HepG2 (cell line): ENCODE results near the gene ABCA4. TPM values are rescaled to one million over a fixed set of nuclear protein-coding genes. Genes with fewer than 3 reads are reported as not detected.

Experiments
- ELF3 ChIP-seq: IDR thresholded peaks from 2 replicates; pipeline ENCODE4 v1.6.1; 2016; ENCODE audit warnings: missing genetic modification reagents, missing compliant biosample characterization
- FIP1L1 ChIP-seq: fragments of 200-400 bp; formaldehyde crosslinking; IDR thresholded peaks from 2 replicates; pipeline ENCODE4 v1.6.1; 2018; ENCODE audit warnings: low read depth, mild to moderate bottlenecking, low read length, moderate library complexity, borderline replicate concordance; ENCODE audit not compliant: insufficient read depth
- KDM6A ChIP-seq: IDR thresholded peaks from 2 replicates; pipeline ENCODE4 v1.6.1; 2016; ENCODE audit warnings: low read depth
- MIER3 ChIP-seq: IDR thresholded peaks from 2 replicates; pipeline ENCODE4 v1.6.1; 2016; ENCODE audit warnings: missing compliant biosample characterization, borderline replicate concordance
- MTF1 ChIP-seq: sonication (generic); formaldehyde crosslinking; IDR thresholded peaks from 2 replicates; pipeline ENCODE4 v1.5.0; 2020; ENCODE audit warnings: missing genetic modification reagents
- SAP130 ChIP-seq: IDR thresholded peaks from 2 replicates; pipeline ENCODE4 v1.6.1; 2016; ENCODE audit warnings: low read depth
- SRSF4 ChIP-seq: fragments of 200-400 bp; formaldehyde crosslinking; IDR thresholded peaks from one replicate; pipeline ENCODE4 v1.6.1; 2018; ENCODE audit warnings: mild to moderate bottlenecking, low read depth, low read length, moderate library complexity; ENCODE audit not compliant: poor library complexity, severe bottlenecking
- ZNF205 ChIP-seq: IDR thresholded peaks from 2 replicates; pipeline ENCODE4 v1.6.1; 2018; ENCODE audit warnings: missing biosample characterization, missing genetic modification reagents
- ZSCAN31 ChIP-seq: sonication (generic); formaldehyde crosslinking; IDR thresholded peaks from 2 replicates; pipeline ENCODE4 v1.5.0; 2020; ENCODE audit warnings: low read depth, mild to moderate bottlenecking, missing genetic modification reagents
- polyA plus RNA-seq, 8 experiments: library from polyadenylated mRNA; depleted of rRNA in 3 of 8; stranded (reverse) in 7 of 8; unstranded in 1 of 8; fragments of >200 nt; fragmentation: Illumina TruSeq in 4 of 8; extraction: Trizol in 4 of 8; gene quantifications; 2 replicates each; pipeline versions ENCODE4 v1.2.1 to v1.2.3, GENCODE V29; 2011 to 2016; ENCODE audit warnings: low read depth in 4 of 8, missing spikeins in 1 of 8, mixed read lengths in 1 of 8; ENCODE audit not compliant: insufficient read depth in 1 of 8
- total RNA-seq, 5 experiments: library from RNA; depleted of rRNA; stranded (reverse); fragments of >200 nt; fragmentation: Illumina TruSeq; extraction: Trizol; gene quantifications; 2 replicates each; pipeline ENCODE4 v1.2.3, GENCODE V29; 2016; ENCODE audit warnings: low read depth in 1 of 5
- TF ChIP-seq, protein P1 (sequence below): sonication (generic); formaldehyde crosslinking; IDR thresholded peaks from 2 replicates; pipeline ENCODE4 v1.4.0; 2020; ENCODE audit warnings: low read depth, missing genetic modification reagents
- TF ChIP-seq, protein P2 (sequence below): sonication (generic); formaldehyde crosslinking; IDR thresholded peaks from 2 replicates; pipeline ENCODE4 v1.4.0; 2020; ENCODE audit warnings: mild to moderate bottlenecking, missing genetic modification reagents, borderline replicate concordance
- TF ChIP-seq, protein P3 (sequence below): sonication (generic); formaldehyde crosslinking; IDR thresholded peaks from 2 replicates; pipeline ENCODE4 v1.8.0; 2022; ENCODE audit warnings: mild to moderate bottlenecking, missing genetic modification reagents, moderate library complexity
- TF ChIP-seq, protein P4 (sequence below): sonication (generic); formaldehyde crosslinking; IDR thresholded peaks from 2 replicates; pipeline ENCODE4 v1.5.0; 2020; ENCODE audit warnings: mild to moderate bottlenecking, missing genetic modification reagents, borderline replicate concordance
- TF ChIP-seq, protein P5 (sequence below): sonication (generic); formaldehyde crosslinking; IDR thresholded peaks from 2 replicates; pipeline ENCODE4 v1.8.1; 2023; ENCODE audit warnings: mild to moderate bottlenecking, missing genetic modification reagents

ABCA4 gene
- total and polyA plus RNA-seq, 2 of the 13 experiments (the other 11 are each of a cell fraction or from before 2014, with no cell fraction given): 0.24 to 0.67 TPM

DNA sequence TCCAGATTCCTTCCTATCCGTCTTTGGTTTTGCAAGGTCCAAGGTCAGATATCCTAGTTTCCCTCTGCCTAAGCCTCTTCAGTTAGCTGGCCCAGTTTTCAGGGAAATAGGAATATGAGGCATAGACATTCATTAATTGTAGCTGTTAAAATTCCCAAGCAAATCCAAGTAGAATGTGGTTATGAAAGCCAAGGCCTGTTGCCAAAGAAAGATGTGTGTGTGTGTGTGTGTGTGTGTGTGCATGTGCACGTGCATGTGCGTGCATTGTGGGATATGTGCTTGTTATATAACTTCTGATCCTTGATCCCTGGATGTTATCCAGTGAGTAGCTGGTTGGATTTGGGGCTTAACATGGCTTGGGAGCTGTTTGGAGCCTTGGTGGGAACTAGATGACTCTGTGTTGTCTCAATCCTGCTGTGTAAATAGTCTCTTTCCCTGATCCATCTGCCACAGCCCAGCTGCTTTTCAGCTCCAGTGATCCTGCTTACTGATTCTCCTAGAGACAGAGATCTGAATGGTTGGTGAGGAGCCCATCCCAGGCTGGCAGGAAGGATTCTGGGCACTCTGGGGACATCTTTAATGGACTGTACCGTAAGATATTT is 141.1 kb downstream of the ABCA4 start (continued):
- TF ChIP-seq, protein P1, sequence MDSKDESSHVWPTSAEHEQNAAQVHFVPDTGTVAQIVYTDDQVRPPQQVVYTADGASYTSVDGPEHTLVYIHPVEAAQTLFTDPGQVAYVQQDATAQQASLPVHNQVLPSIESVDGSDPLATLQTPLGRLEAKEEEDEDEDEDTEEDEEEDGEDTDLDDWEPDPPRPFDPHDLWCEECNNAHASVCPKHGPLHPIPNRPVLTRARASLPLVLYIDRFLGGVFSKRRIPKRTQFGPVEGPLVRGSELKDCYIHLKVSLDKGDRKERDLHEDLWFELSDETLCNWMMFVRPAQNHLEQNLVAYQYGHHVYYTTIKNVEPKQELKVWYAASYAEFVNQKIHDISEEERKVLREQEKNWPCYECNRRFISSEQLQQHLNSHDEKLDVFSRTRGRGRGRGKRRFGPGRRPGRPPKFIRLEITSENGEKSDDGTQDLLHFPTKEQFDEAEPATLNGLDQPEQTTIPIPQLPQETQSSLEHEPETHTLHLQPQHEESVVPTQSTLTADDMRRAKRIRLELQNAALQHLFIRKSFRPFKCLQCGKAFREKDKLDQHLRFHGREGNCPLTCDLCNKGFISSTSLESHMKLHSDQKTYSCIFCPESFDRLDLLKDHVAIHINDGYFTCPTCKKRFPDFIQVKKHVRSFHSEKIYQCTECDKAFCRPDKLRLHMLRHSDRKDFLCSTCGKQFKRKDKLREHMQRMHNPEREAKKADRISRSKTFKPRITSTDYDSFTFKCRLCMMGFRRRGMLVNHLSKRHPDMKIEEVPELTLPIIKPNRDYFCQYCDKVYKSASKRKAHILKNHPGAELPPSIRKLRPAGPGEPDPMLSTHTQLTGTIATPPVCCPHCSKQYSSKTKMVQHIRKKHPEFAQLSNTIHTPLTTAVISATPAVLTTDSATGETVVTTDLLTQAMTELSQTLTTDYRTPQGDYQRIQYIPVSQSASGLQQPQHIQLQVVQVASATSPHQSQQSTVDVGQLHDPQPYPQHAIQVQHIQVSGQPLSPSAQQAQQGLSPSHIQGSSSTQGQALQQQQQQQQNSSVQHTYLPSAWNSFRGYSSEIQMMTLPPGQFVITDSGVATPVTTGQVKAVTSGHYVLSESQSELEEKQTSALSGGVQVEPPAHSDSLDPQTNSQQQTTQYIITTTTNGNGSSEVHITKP (CRISPR knock-in tag): no peak; the same call in 1 of the 2 replicates
- no peak for TF ChIP-seq SRSF4
- TF ChIP-seq SAP130 (CRISPR knock-in tag): peak; percentile 78
- TF ChIP-seq ZNF205 (CRISPR knock-in tag): peak; percentile 62; the same call in 1 of the 2 replicates
- TF ChIP-seq, protein P2, sequence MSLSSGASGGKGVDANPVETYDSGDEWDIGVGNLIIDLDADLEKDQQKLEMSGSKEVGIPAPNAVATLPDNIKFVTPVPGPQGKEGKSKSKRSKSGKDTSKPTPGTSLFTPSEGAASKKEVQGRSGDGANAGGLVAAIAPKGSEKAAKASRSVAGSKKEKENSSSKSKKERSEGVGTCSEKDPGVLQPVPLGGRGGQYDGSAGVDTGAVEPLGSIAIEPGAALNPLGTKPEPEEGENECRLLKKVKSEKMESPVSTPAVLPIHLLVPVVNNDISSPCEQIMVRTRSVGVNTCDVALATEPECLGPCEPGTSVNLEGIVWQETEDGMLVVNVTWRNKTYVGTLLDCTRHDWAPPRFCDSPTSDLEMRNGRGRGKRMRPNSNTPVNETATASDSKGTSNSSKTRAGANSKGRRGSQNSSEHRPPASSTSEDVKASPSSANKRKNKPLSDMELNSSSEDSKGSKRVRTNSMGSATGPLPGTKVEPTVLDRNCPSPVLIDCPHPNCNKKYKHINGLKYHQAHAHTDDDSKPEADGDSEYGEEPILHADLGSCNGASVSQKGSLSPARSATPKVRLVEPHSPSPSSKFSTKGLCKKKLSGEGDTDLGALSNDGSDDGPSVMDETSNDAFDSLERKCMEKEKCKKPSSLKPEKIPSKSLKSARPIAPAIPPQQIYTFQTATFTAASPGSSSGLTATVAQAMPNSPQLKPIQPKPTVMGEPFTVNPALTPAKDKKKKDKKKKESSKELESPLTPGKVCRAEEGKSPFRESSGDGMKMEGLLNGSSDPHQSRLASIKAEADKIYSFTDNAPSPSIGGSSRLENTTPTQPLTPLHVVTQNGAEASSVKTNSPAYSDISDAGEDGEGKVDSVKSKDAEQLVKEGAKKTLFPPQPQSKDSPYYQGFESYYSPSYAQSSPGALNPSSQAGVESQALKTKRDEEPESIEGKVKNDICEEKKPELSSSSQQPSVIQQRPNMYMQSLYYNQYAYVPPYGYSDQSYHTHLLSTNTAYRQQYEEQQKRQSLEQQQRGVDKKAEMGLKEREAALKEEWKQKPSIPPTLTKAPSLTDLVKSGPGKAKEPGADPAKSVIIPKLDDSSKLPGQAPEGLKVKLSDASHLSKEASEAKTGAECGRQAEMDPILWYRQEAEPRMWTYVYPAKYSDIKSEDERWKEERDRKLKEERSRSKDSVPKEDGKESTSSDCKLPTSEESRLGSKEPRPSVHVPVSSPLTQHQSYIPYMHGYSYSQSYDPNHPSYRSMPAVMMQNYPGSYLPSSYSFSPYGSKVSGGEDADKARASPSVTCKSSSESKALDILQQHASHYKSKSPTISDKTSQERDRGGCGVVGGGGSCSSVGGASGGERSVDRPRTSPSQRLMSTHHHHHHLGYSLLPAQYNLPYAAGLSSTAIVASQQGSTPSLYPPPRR (CRISPR knock-in tag): peak; percentile 74
- TF ChIP-seq, protein P3, sequence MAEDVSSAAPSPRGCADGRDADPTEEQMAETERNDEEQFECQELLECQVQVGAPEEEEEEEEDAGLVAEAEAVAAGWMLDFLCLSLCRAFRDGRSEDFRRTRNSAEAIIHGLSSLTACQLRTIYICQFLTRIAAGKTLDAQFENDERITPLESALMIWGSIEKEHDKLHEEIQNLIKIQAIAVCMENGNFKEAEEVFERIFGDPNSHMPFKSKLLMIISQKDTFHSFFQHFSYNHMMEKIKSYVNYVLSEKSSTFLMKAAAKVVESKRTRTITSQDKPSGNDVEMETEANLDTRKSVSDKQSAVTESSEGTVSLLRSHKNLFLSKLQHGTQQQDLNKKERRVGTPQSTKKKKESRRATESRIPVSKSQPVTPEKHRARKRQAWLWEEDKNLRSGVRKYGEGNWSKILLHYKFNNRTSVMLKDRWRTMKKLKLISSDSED: no peak
- TF ChIP-seq ELF3 (CRISPR knock-in tag): peak; percentile 69
- TF ChIP-seq ZSCAN31 (CRISPR knock-in tag): 0 out of 2 replicates have a peak, but pooled peaks have one; percentile 48
- TF ChIP-seq, protein P4, sequence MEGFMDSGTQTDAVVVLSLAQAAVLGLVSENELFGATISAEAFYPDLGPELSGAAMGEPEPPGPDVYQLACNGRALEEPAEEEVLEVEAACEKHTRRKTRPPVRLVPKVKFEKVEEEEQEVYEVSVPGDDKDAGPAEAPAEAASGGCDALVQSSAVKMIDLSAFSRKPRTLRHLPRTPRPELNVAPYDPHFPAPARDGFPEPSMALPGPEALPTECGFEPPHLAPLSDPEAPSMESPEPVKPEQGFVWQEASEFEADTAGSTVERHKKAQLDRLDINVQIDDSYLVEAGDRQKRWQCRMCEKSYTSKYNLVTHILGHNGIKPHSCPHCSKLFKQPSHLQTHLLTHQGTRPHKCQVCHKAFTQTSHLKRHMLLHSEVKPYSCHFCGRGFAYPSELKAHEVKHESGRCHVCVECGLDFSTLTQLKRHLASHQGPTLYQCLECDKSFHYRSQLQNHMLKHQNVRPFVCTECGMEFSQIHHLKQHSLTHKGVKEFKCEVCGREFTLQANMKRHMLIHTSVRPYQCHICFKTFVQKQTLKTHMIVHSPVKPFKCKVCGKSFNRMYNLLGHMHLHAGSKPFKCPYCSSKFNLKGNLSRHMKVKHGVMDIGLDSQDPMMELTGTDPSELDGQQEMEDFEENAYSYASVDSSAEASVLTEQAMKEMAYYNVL (CRISPR knock-in tag): peak; percentile 72
- no peak for TF ChIP-seq MTF1 (CRISPR knock-in tag)
- TF ChIP-seq, protein P5, sequence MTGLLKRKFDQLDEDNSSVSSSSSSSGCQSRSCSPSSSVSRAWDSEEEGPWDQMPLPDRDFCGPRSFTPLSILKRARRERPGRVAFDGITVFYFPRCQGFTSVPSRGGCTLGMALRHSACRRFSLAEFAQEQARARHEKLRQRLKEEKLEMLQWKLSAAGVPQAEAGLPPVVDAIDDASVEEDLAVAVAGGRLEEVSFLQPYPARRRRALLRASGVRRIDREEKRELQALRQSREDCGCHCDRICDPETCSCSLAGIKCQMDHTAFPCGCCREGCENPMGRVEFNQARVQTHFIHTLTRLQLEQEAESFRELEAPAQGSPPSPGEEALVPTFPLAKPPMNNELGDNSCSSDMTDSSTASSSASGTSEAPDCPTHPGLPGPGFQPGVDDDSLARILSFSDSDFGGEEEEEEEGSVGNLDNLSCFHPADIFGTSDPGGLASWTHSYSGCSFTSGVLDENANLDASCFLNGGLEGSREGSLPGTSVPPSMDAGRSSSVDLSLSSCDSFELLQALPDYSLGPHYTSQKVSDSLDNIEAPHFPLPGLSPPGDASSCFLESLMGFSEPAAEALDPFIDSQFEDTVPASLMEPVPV: 0 out of 2 replicates have a peak, but pooled peaks have one; percentile 45
- no peak; the same call in 1 of the 2 replicates for TF ChIP-seq KDM6A (CRISPR knock-in tag)
- peak; percentile 87; the same call in 1 of the 2 replicates for TF ChIP-seq MIER3 (CRISPR knock-in tag)
- no peak for TF ChIP-seq FIP1L1
